Thyroid gland (tissue), 4 donors: ENCODE measurements around the gene DOCK10. TPM values are rescaled to one million over a fixed set of nuclear protein-coding genes. Genes with fewer than 3 reads are reported as not detected.

Experiments
- DNase-seq, 2 donors: peaks; one replicate each; pipeline ENCODE4 v3.0.0-alpha.2; 2019
- H3K27ac ChIP-seq, 3 donors: fragments of 200-600 bp; sonication (generic); 1 replicate in 2 of 3; 2 replicates in 1 of 3; pipeline ENCODE4 v1.5.1; 2016 to 2019; ENCODE audit warnings: mild to moderate bottlenecking in 1 of 3, moderate library complexity in 1 of 3
- H3K27me3 ChIP-seq: fragments of 200-600 bp; sonication (generic); one replicate; pipeline ENCODE4 v1.5.1; 2019
- H3K36me3 ChIP-seq, 2 donors: fragments of 200-600 bp; sonication (generic); one replicate each; pipeline ENCODE4 v1.5.1; 2016 to 2019
- H3K4me1 ChIP-seq, 2 donors: fragments of 200-600 bp; sonication (generic); one replicate each; pipeline ENCODE4 v1.5.1; 2017 to 2019
- H3K4me3 ChIP-seq, 3 donors: fragments of 200-600 bp; sonication (generic); replicated peaks in 1 of 3; 1 replicate in 2 of 3; 2 replicates in 1 of 3; pipeline ENCODE4 v1.5.1; 2016; ENCODE audit warnings: mild to moderate bottlenecking in 1 of 3
- H3K9me3 ChIP-seq: fragments of 200-600 bp; sonication (generic); one replicate; pipeline ENCODE4 v1.5.1; 2017
- CTCF ChIP-seq, 6 experiments: fragments of 200-600 bp in 3 of 6; fragments of 450-650 bp in 3 of 6; sonication (generic) in 3 of 6; IDR thresholded peaks; one replicate each; pipeline ENCODE4 v1.5.1; 2016 to 2019; ENCODE audit warnings: antibody characterized with exemption in 6 of 6, mild to moderate bottlenecking in 2 of 6, inconsistent platforms in 1 of 6, moderate library complexity in 1 of 6
- POLR2A ChIP-seq, 2 donors: fragments of 450-650 bp; IDR thresholded peaks; one replicate each; pipeline ENCODE4 v1.6.1; 2017; ENCODE audit warnings: antibody characterized with exemption in 2 of 2, mild to moderate bottlenecking in 2 of 2, moderate library complexity in 1 of 2
- WGBS, 2 donors: methylation state at CpG; one replicate each; pipeline ENCODE4 v1.1.5; 2017; 5-methylcytosine and 5-hydroxymethylcytosine counted together
- intact Hi-C: fragments of 100-400 bp; cut with DNase I; formaldehyde crosslinking; loops from one replicate; pipeline ENCODE4 v1.15.1; 2023
- total RNA-seq, 4 donors: library from RNA; depleted of rRNA; stranded (reverse); fragments of >200 nt; gene quantifications; one replicate each; pipeline ENCODE4 v1.2.3, GENCODE V29; 2016

DOCK10 gene
- total RNA-seq, 4 donors from 2014 or later, result 4.6 to 8.9 (median 7.1) TPM

- Histone ChIP-seq H3K4me1 (peaks cover 3 to 19% of the 10 kb centered on the region in 2 donors), H3K9me3 (no peaks in the 10 kb centered on the region), H3K27ac (no peak overlapping the region), H3K36me3 (no peaks in the 10 kb centered on the region), H3K4me3 (no peak overlapping the region), H3K27me3 (no peaks in the 10 kb centered on the region)
- intact Hi-C loops, result no loop called here
- no peak for TF ChIP-seq POLR2A (IDR thresholded peaks at IDR 0.05)
- TF ChIP-seq CTCF (IDR thresholded peaks at IDR 0.05), result no peak
- DNase-seq, result no peak
Observed at GRCh38 chr2:224925810-224926100, 116.5 kb downstream of the DOCK10 start.

- no peak overlapping the region for H3K27ac ChIP-seq
- no peak for DNase-seq
- intact Hi-C loops, result no loop called here
- TF ChIP-seq CTCF (IDR thresholded peaks at IDR 0.05) (no peak), POLR2A (IDR thresholded peaks at IDR 0.05) (no peak)
- H3K36me3 ChIP-seq, result no peaks in the 10 kb centered on the region
- H3K4me3 ChIP-seq, result no peak overlapping the region
- no peaks in the 10 kb centered on the region for H3K9me3 ChIP-seq
- peaks cover 3 to 19% of the 10 kb centered on the region in 2 donors for H3K4me1 ChIP-seq
- 82 to 91% methylated on average over 3 of the region's 3 CpGs for WGBS, 2 donors
- no peaks in the 10 kb centered on the region for H3K27me3 ChIP-seq
Observed at GRCh38 chr2:224925061-224925809, 117.0 kb downstream of the DOCK10 start.

GRCh38 chr2:224924631-224925030 lies 117.6 kb downstream of the DOCK10 start:
- no peaks in the 10 kb centered on the region for H3K36me3 ChIP-seq
- 74 to 85% methylated on average over 2 of the region's 2 CpGs for WGBS, 2 donors
- intact Hi-C loops, result no loop called here
- DNase-seq, result no peak
- H3K27ac ChIP-seq, result no peak overlapping the region
- TF ChIP-seq POLR2A (IDR thresholded peaks at IDR 0.05) (no peak), CTCF (IDR thresholded peaks at IDR 0.05) (no peak)
- no peaks in the 10 kb centered on the region for H3K27me3 ChIP-seq
- H3K4me1 ChIP-seq, result peaks cover 3 to 19% of the 10 kb centered on the region in 2 donors
- no peaks in the 10 kb centered on the region for H3K9me3 ChIP-seq
- H3K4me3 ChIP-seq, result no peak overlapping the region

- no peak for DNase-seq
- 65 to 92% methylated on average over 2 of the region's 2 CpGs for WGBS, 2 donors
- H3K27ac ChIP-seq, result no peak overlapping the region
Observed at GRCh38 chr2:224922142-224922727, 120.0 kb downstream of the DOCK10 start.

More at GRCh38 chr2:224922142-224922727, 120.0 kb downstream of the DOCK10 start:
- Histone ChIP-seq H3K4me1 (peaks cover 0 to 12% of the 10 kb centered on the region in 2 donors), H3K9me3 (no peaks in the 10 kb centered on the region), H3K36me3 (no peaks in the 10 kb centered on the region), H3K4me3 (no peak overlapping the region), H3K27me3 (no peaks in the 10 kb centered on the region)
- intact Hi-C loops, result no loop called here
- TF ChIP-seq POLR2A (IDR thresholded peaks at IDR 0.05) (no peak), CTCF (IDR thresholded peaks at IDR 0.05) (no peak)
